ENCODE data around the gene CYTH1. TPM values are rescaled to one million over a fixed set of nuclear protein-coding genes. Genes with fewer than 3 reads are reported as not detected.

The CYTH1 gene
- polyA plus RNA-seq, 2 donors, result 36.0 to 52.8 TPM

DNA sequence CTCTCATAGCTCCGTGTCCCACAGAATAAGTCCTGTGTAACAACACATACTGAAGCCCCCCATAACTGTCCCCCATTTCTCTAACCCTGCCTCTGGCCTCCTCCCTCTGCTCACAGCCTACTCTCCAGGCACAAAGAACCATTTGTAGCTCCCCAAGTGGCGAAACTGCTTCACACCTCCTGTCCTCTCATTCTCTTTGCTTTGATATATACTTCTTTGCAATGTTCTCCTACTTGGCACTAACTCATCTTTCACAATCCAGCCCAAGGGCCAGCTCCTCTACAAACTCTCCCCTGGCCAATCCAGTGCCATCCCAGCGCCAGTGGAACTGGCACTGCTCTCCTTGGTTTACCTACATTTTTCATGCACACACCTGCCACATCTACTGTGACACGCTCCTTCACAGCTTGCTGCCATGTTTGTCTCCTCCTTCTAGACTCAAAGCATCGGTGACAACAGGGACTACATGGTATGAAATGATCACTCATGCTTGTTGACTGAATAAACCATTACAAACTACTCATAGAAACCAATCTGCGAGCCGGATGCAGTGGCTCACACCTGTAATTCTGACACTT is 12.8 kb downstream of the CYTH1 start:
- H3K27me3 ChIP-seq (ENCODE audit: control insufficient read depth in 1 of 2, insufficient read depth in 2 of 2, low read length in 2 of 2), result no peaks in the 10 kb centered on the region
- H3K36me3 ChIP-seq (ENCODE audit: control insufficient read depth in 2 of 2, insufficient read depth in 2 of 2, low read length in 1 of 2), result no peaks in the 10 kb centered on the region
- H3K4me3 ChIP-seq (ENCODE audit: low read depth in 1 of 2, low read length in 2 of 2), result no peak overlapping the region
- H3K9me3 ChIP-seq (ENCODE audit: control insufficient read depth in 2 of 2, insufficient read depth in 1 of 2, low read depth in 1 of 2, low read length in 1 of 2), result no peaks in the 10 kb centered on the region
- no peak overlapping the region for H3K27ac ChIP-seq (ENCODE audit: low read depth in 2 of 2, low read length in 1 of 2)
- H3K4me1 ChIP-seq (ENCODE audit: control insufficient read depth in 2 of 2, insufficient read depth in 2 of 2, low read length in 1 of 2), result peaks cover 3 to 6% of the 10 kb centered on the region in 2 donors
- 84 to 88% methylated on average over 7 of the region's 7 CpGs for WGBS, 2 donors

- H3K9me3 ChIP-seq (ENCODE audit: control insufficient read depth in 2 of 2, insufficient read depth in 1 of 2, low read depth in 1 of 2, low read length in 1 of 2), result no peaks in the 10 kb centered on the region
- H3K4me3 ChIP-seq (ENCODE audit: low read depth in 1 of 2, low read length in 2 of 2), result no peak overlapping the region
- H3K27ac ChIP-seq (ENCODE audit: low read depth in 2 of 2, low read length in 1 of 2), result no peak overlapping the region
- WGBS, 2 donors, result 29 to 49% methylated on average over 4 of the region's 4 CpGs
- peaks cover 3 to 8% of the 10 kb centered on the region in 2 donors for H3K4me1 ChIP-seq (ENCODE audit: control insufficient read depth in 2 of 2, insufficient read depth in 2 of 2, low read length in 1 of 2)
- no peaks in the 10 kb centered on the region for H3K36me3 ChIP-seq (ENCODE audit: control insufficient read depth in 2 of 2, insufficient read depth in 2 of 2, low read length in 1 of 2)
- no peaks in the 10 kb centered on the region for H3K27me3 ChIP-seq (ENCODE audit: control insufficient read depth in 1 of 2, insufficient read depth in 2 of 2, low read length in 2 of 2)
Observed at GRCh38 chr17:78767806-78768205, 14.3 kb downstream of the CYTH1 start.

GRCh38 chr17:78766743-78767294 is 15.3 kb downstream of the CYTH1 start:
- no peaks in the 10 kb centered on the region for H3K9me3 ChIP-seq (ENCODE audit: control insufficient read depth in 2 of 2, insufficient read depth in 1 of 2, low read depth in 1 of 2, low read length in 1 of 2)
- no peak overlapping the region for H3K4me3 ChIP-seq (ENCODE audit: low read depth in 1 of 2, low read length in 2 of 2)
- H3K4me1 ChIP-seq (ENCODE audit: control insufficient read depth in 2 of 2, insufficient read depth in 2 of 2, low read length in 1 of 2), result peaks cover 3 to 8% of the 10 kb centered on the region in 2 donors
- peak overlapping the region; percentile 33 to 40 for H3K27ac ChIP-seq (ENCODE audit: low read depth in 2 of 2, low read length in 1 of 2)
- H3K27me3 ChIP-seq (ENCODE audit: control insufficient read depth in 1 of 2, insufficient read depth in 2 of 2, low read length in 2 of 2), result no peaks in the 10 kb centered on the region
- no peaks in the 10 kb centered on the region for H3K36me3 ChIP-seq (ENCODE audit: control insufficient read depth in 2 of 2, insufficient read depth in 2 of 2, low read length in 1 of 2)
- 60 to 75% methylated on average over 5 of the region's 5 CpGs for WGBS, 2 donors

DNA sequence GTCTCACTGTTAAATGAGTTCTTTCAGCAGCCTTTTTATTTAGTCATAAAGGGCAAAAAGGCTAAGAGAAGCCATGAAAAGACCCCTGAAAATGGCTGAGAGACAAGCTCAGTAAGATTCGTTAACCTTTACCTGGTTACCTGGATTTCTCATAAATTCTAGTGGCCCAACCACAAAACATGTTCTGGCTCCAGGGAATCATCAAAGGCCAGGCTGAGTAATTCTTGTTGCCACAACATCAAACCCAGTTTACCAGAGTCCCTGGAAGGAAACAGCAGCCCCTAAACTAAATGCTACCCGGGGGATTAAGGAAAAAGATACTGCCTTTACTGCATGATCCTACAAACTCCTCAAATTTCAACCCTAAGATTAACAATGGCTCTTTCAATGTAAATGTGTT is 15.8 kb downstream of the CYTH1 start:
- 42 to 46% methylated on average over 2 of the region's 2 CpGs for WGBS, 2 donors
- Histone ChIP-seq H3K27ac (ENCODE audit: low read depth in 2 of 2, low read length in 1 of 2) (peak overlapping the region; percentile 33 to 41), H3K4me1 (ENCODE audit: control insufficient read depth in 2 of 2, insufficient read depth in 2 of 2, low read length in 1 of 2) (peaks cover 3 to 8% of the 10 kb centered on the region in 2 donors)

DNA sequence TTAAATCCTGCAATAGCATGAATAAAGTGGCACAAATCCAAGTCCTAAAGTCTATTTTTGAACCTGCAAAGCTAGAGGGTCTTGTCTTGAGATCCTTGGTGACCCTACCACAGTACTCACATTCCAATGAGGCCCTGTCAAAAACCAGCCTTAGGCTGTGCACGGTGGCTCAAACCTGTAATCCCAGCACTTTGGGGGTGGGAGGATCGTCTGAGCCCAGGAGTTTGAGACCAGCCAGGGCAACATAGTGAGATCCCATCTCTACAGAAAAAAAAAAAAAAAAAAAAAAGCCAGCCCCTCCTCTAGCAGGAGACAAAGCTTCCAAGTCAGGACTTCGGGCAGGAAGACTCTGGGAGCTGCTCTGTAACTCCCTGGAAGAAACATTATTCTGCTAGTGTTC is 16.3 kb downstream of the CYTH1 start:
- Histone ChIP-seq H3K4me1 (ENCODE audit: control insufficient read depth in 2 of 2, insufficient read depth in 2 of 2, low read length in 1 of 2) (peaks cover 3 to 8% of the 10 kb centered on the region in 2 donors), H3K4me3 (ENCODE audit: low read depth in 1 of 2, low read length in 2 of 2) (no peak overlapping the region), H3K27me3 (ENCODE audit: control insufficient read depth in 1 of 2, insufficient read depth in 2 of 2, low read length in 2 of 2) (no peaks in the 10 kb centered on the region), H3K27ac (ENCODE audit: low read depth in 2 of 2, low read length in 1 of 2) (peak overlapping the region; percentile 33 to 41), H3K9me3 (ENCODE audit: control insufficient read depth in 2 of 2, insufficient read depth in 1 of 2, low read depth in 1 of 2, low read length in 1 of 2) (no peaks in the 10 kb centered on the region), H3K36me3 (ENCODE audit: control insufficient read depth in 2 of 2, insufficient read depth in 2 of 2, low read length in 1 of 2) (no peaks in the 10 kb centered on the region)
- WGBS, 2 donors, result 51 to 68% methylated on average over 3 of the region's 3 CpGs

More for the DNA sequence above, 15.8 kb downstream of the CYTH1 start:
- no peaks in the 10 kb centered on the region for H3K27me3 ChIP-seq (ENCODE audit: control insufficient read depth in 1 of 2, insufficient read depth in 2 of 2, low read length in 2 of 2)
- no peaks in the 10 kb centered on the region for H3K9me3 ChIP-seq (ENCODE audit: control insufficient read depth in 2 of 2, insufficient read depth in 1 of 2, low read depth in 1 of 2, low read length in 1 of 2)
- no peak overlapping the region for H3K4me3 ChIP-seq (ENCODE audit: low read depth in 1 of 2, low read length in 2 of 2)
- H3K36me3 ChIP-seq (ENCODE audit: control insufficient read depth in 2 of 2, insufficient read depth in 2 of 2, low read length in 1 of 2), result no peaks in the 10 kb centered on the region

DNA sequence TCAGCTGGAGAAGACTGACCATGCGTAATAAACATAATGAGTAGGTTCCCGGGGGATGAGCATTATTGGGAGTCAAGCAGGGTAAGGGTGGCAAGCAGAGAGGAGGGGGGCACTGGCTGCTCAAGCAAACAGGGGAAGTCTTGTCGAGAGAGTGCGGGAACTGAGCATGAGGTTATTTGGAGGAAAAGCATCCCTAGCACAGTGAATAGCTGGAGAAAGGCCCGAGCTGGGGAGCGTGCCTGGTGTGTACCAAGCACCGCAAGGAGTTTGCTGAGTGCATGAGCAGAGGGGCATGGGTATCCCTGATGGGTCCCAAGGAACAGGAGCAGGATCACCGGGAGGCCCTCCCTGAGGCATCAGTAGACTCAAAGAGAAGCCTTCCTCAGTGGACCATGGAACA is 17.2 kb downstream of the CYTH1 start:
- Histone ChIP-seq H3K4me3 (ENCODE audit: low read depth in 1 of 2, low read length in 2 of 2) (no peak overlapping the region), H3K4me1 (ENCODE audit: control insufficient read depth in 2 of 2, insufficient read depth in 2 of 2, low read length in 1 of 2) (peaks cover 3 to 8% of the 10 kb centered on the region in 2 donors), H3K27ac (ENCODE audit: low read depth in 2 of 2, low read length in 1 of 2) (no peak overlapping the region), H3K9me3 (ENCODE audit: control insufficient read depth in 2 of 2, insufficient read depth in 1 of 2, low read depth in 1 of 2, low read length in 1 of 2) (no peaks in the 10 kb centered on the region), H3K27me3 (ENCODE audit: control insufficient read depth in 1 of 2, insufficient read depth in 2 of 2, low read length in 2 of 2) (no peaks in the 10 kb centered on the region), H3K36me3 (ENCODE audit: control insufficient read depth in 2 of 2, insufficient read depth in 2 of 2, low read length in 1 of 2) (no peaks in the 10 kb centered on the region)
- 88 to 92% methylated on average over 8 of the region's 8 CpGs for WGBS, 2 donors

DNA sequence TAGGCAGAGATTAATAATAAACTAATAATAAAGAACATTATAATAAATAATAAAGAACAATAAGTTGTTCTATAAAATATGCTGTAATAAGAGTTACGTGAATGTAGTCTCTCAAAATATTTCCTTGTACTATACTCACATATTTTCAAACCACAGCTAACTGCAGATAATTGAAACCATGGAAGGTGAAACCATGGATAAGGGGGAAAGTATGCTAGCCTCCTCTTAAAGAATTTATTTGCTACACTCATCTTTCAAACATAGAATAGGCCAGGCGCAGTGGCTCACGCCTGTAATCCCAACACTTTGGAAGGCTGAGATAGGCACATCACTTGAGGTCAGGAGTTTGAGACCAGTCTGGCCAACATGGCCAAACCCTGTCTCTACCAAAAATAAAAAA is 18.5 kb downstream of the CYTH1 start:
- Histone ChIP-seq H3K36me3 (ENCODE audit: control insufficient read depth in 2 of 2, insufficient read depth in 2 of 2, low read length in 1 of 2) (no peaks in the 10 kb centered on the region), H3K27ac (ENCODE audit: low read depth in 2 of 2, low read length in 1 of 2) (no peak overlapping the region), H3K27me3 (ENCODE audit: control insufficient read depth in 1 of 2, insufficient read depth in 2 of 2, low read length in 2 of 2) (no peaks in the 10 kb centered on the region), H3K4me3 (ENCODE audit: low read depth in 1 of 2, low read length in 2 of 2) (no peak overlapping the region), H3K4me1 (ENCODE audit: control insufficient read depth in 2 of 2, insufficient read depth in 2 of 2, low read length in 1 of 2) (peaks cover 3 to 10% of the 10 kb centered on the region in 2 donors), H3K9me3 (ENCODE audit: control insufficient read depth in 2 of 2, insufficient read depth in 1 of 2, low read depth in 1 of 2, low read length in 1 of 2) (no peaks in the 10 kb centered on the region)
- WGBS, 2 donors, result 95 to 96% methylated on average over 3 of the region's 3 CpGs

GRCh38 chr17:78761789-78762406 is 20.2 kb downstream of the CYTH1 start:
- H3K4me3 ChIP-seq (ENCODE audit: low read depth in 1 of 2, low read length in 2 of 2), result no peak overlapping the region
- no peaks in the 10 kb centered on the region for H3K9me3 ChIP-seq (ENCODE audit: control insufficient read depth in 2 of 2, insufficient read depth in 1 of 2, low read depth in 1 of 2, low read length in 1 of 2)
- WGBS, 2 donors, result 51 to 52% methylated on average over 5 of the region's 5 CpGs
- H3K27me3 ChIP-seq (ENCODE audit: control insufficient read depth in 1 of 2, insufficient read depth in 2 of 2, low read length in 2 of 2), result no peaks in the 10 kb centered on the region
- H3K4me1 ChIP-seq (ENCODE audit: control insufficient read depth in 2 of 2, insufficient read depth in 2 of 2, low read length in 1 of 2), result peaks cover 3 to 12% of the 10 kb centered on the region in 2 donors
- H3K36me3 ChIP-seq (ENCODE audit: control insufficient read depth in 2 of 2, insufficient read depth in 2 of 2, low read length in 1 of 2), result no peaks in the 10 kb centered on the region
- H3K27ac ChIP-seq (ENCODE audit: low read depth in 2 of 2, low read length in 1 of 2), result peak overlapping the region in 1 of 2 donors; percentile 50

- no peaks in the 10 kb centered on the region for H3K36me3 ChIP-seq (ENCODE audit: control insufficient read depth in 2 of 2, insufficient read depth in 2 of 2, low read length in 1 of 2)
- no peaks in the 10 kb centered on the region for H3K27me3 ChIP-seq (ENCODE audit: control insufficient read depth in 1 of 2, insufficient read depth in 2 of 2, low read length in 2 of 2)
- no peaks in the 10 kb centered on the region for H3K9me3 ChIP-seq (ENCODE audit: control insufficient read depth in 2 of 2, insufficient read depth in 1 of 2, low read depth in 1 of 2, low read length in 1 of 2)
- peaks cover 0 to 11% of the 10 kb centered on the region in 2 donors for H3K4me1 ChIP-seq (ENCODE audit: control insufficient read depth in 2 of 2, insufficient read depth in 2 of 2, low read length in 1 of 2)
- 77 to 80% methylated on average over 5 of the region's 5 CpGs for WGBS, 2 donors
- no peak overlapping the region for H3K27ac ChIP-seq (ENCODE audit: low read depth in 2 of 2, low read length in 1 of 2)
- no peak overlapping the region for H3K4me3 ChIP-seq (ENCODE audit: low read depth in 1 of 2, low read length in 2 of 2)
Observed at GRCh38 chr17:78759969-78760352, 22.1 kb downstream of the CYTH1 start.
